ENCODE data around the gene CNTN4. TPM values are rescaled to one million over a fixed set of nuclear protein-coding genes. Genes with fewer than 3 reads are reported as not detected.
A peak's percentile ranks its signal among the peaks of the same experiment; 100 is the strongest.

Gene CNTN4
- total RNA-seq, 6 donors from 2014 or later: 1.0 to 13.5 (median 6.3) TPM

DNA sequence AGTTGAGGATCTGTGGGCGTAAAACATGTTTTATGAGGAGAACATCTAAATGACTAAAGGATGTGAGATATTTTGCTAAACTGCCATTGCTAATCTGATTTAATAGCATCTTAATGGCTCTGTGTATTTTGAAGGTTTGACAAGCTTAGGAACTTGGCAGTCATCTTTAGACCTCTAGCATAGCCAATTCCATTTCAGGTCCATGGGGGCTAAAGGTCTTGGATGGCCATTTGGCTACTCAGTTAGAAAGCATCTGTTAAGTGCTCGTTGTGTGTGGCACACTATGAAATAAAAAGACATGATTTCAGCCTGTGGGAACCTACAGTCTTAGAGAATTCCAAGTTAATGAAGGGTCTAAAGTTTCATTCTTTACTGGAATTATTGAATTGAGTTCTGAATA is 775.3 kb downstream of the CNTN4 start:
- no peaks in the 10 kb centered on the region for H3K4me1 ChIP-seq
- H3K4me3 ChIP-seq: no peak overlapping the region
- H3K36me3 ChIP-seq: no peaks in the 10 kb centered on the region
- DNase-seq: no peak
- peak in 1 of 2 donors; percentile 49 for ATAC-seq (ENCODE audit: low FRiP score in 2 of 2)
- no peak overlapping the region for H3K27ac ChIP-seq
- no peaks in the 10 kb centered on the region for H3K27me3 ChIP-seq
- 72 to 84% methylated on average over 2 of the region's 2 CpGs for WGBS, 2 donors
- TF ChIP-seq POLR2A (IDR thresholded peaks at IDR 0.05): no peak
- no peaks in the 10 kb centered on the region for H3K9me3 ChIP-seq

DNA sequence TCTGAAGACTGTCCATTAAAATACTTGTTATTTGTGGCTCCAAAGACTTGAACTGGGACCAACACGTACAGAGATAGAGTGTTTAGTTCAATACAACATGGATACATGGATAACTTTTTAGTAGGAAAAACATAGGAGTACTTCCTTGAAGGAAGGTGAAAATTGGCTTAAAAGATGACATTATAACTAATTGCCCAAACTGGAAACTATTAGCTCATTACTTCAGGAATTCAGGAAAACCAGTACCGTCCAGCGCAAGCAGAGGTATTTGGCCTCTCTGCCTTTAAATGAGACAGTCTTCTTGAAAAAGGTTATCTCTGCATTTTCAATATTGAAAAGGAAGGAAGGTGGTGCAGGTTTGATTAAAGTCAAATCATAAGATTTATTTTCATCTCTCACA is 777.0 kb downstream of the CNTN4 start:
- no peak for TF ChIP-seq POLR2A (IDR thresholded peaks at IDR 0.05)
- TF ChIP-seq, protein P1, sequence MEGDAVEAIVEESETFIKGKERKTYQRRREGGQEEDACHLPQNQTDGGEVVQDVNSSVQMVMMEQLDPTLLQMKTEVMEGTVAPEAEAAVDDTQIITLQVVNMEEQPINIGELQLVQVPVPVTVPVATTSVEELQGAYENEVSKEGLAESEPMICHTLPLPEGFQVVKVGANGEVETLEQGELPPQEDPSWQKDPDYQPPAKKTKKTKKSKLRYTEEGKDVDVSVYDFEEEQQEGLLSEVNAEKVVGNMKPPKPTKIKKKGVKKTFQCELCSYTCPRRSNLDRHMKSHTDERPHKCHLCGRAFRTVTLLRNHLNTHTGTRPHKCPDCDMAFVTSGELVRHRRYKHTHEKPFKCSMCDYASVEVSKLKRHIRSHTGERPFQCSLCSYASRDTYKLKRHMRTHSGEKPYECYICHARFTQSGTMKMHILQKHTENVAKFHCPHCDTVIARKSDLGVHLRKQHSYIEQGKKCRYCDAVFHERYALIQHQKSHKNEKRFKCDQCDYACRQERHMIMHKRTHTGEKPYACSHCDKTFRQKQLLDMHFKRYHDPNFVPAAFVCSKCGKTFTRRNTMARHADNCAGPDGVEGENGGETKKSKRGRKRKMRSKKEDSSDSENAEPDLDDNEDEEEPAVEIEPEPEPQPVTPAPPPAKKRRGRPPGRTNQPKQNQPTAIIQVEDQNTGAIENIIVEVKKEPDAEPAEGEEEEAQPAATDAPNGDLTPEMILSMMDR (IDR thresholded peaks at IDR 0.05): no peak
- TF ChIP-seq EP300 (IDR thresholded peaks at IDR 0.05): no peak
- TF ChIP-seq POLR2AphosphoS5 (IDR thresholded peaks at IDR 0.05): no peak
- no peak for ATAC-seq (ENCODE audit: low FRiP score in 2 of 2)
- 76 to 78% methylated on average over 3 of the region's 3 CpGs for WGBS, 2 donors
- no peaks in the 10 kb centered on the region for H3K4me1 ChIP-seq
- H3K36me3 ChIP-seq: no peaks in the 10 kb centered on the region
- no peaks in the 10 kb centered on the region for H3K27me3 ChIP-seq
- H3K4me3 ChIP-seq: no peak overlapping the region
- H3K27ac ChIP-seq: no peak overlapping the region
- no peaks in the 10 kb centered on the region for H3K9me3 ChIP-seq
- DNase-seq: no peak

DNA sequence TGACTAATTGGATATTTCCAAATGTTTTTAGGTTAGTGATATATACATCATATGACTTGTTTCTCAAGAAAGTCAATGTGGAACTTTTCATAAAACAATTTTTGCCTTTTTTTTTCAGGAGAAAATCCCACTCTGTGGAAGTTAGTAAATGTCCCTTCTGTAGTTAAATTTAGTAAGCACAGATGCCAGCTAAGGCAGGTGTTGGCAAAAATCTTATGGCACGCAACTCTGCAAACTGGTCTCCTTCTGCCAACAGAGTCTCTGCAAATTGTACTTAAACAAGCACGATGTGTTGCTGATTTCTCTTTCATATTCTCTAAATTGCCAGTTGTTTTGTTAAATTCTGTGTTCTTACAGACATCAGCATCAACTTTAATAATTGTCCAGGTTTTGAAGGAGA is 777.7 kb downstream of the CNTN4 start:
- 80 to 88% methylated on average over 2 of the region's 2 CpGs for WGBS, 2 donors
- Histone ChIP-seq H3K27me3 (no peaks in the 10 kb centered on the region), H3K27ac (no peak overlapping the region), H3K4me3 (no peak overlapping the region), H3K9me3 (no peaks in the 10 kb centered on the region), H3K36me3 (no peaks in the 10 kb centered on the region), H3K4me1 (no peaks in the 10 kb centered on the region)
- TF ChIP-seq POLR2AphosphoS5 (IDR thresholded peaks at IDR 0.05) (no peak), EP300 (IDR thresholded peaks at IDR 0.05) (no peak), POLR2A (IDR thresholded peaks at IDR 0.05) (no peak)
- TF ChIP-seq, protein P1 (IDR thresholded peaks at IDR 0.05): no peak
- ATAC-seq (ENCODE audit: low FRiP score in 2 of 2) (no peak), DNase-seq (no peak)

DNA sequence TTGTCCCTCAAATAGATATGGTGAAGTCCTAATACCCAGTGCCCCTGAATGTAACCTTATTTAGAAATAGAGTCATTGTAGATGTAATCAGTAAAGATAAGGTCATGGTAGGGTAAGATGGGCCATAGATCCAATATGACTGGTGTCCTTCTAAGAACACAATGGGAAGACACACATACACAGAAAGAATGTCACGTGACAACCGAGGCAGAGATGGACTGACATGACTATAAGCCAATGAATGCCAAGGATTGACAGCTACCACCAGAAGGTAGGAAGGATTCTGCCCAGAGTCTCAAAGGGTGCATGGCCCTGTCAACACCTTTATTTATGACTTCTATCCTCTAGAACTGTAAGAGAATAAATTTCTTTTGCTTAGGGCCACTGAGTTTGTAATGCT is 780.4 kb downstream of the CNTN4 start:
- H3K27me3 ChIP-seq: no peaks in the 10 kb centered on the region
- DNase-seq (no peak), ATAC-seq (ENCODE audit: low FRiP score in 2 of 2) (no peak)
- no peak overlapping the region for H3K4me3 ChIP-seq
- WGBS, 2 donors: 57 to 84% methylated on average over 2 of the region's 2 CpGs
- TF ChIP-seq POLR2A (IDR thresholded peaks at IDR 0.05) (no peak), POLR2AphosphoS5 (IDR thresholded peaks at IDR 0.05) (no peak)
- TF ChIP-seq, protein P1 (IDR thresholded peaks at IDR 0.05): no peak
- no peaks in the 10 kb centered on the region for H3K9me3 ChIP-seq
- no peaks in the 10 kb centered on the region for H3K36me3 ChIP-seq
- no peak overlapping the region for H3K27ac ChIP-seq
- no peaks in the 10 kb centered on the region for H3K4me1 ChIP-seq

DNA sequence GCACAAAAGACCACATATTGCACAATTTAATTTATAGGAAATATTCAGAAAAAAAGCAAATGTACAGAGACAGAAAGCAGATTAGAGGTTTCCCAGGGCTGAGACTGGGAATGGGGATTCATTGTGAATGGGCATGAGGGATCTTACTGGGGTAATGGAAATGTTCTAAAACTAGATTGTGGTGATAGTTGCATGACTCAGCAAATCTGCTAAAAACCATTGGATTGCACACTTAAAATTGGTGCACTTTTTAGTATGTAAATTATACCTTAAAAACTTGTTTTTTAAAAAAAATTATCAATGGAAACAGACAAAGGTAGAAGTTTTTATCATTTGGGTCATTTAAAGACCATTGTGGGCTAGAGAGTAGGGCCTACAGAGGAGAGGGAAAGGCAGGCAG is 780.9 kb downstream of the CNTN4 start:
- no peak overlapping the region for H3K27ac ChIP-seq
- H3K4me1 ChIP-seq: no peaks in the 10 kb centered on the region
- DNase-seq (no peak), ATAC-seq (ENCODE audit: low FRiP score in 2 of 2) (no peak)
- H3K4me3 ChIP-seq: no peak overlapping the region
- no peaks in the 10 kb centered on the region for H3K9me3 ChIP-seq
- H3K27me3 ChIP-seq: no peaks in the 10 kb centered on the region
- TF ChIP-seq EP300 (IDR thresholded peaks at IDR 0.05) (no peak), POLR2A (IDR thresholded peaks at IDR 0.05) (no peak), POLR2AphosphoS5 (IDR thresholded peaks at IDR 0.05) (no peak)
- TF ChIP-seq, protein P1 (IDR thresholded peaks at IDR 0.05): no peak
- H3K36me3 ChIP-seq: no peaks in the 10 kb centered on the region

Data from upper lobe of left lung (tissue), 6 donors.